Measurements from ENCODE around the gene C20orf173.
"Not testable (repeated sequence)": the region's sequence is repeated elsewhere in the genome, so short reads cannot be mapped to it uniquely, and the experiment has no call there.

Gene C20orf173

DNA sequence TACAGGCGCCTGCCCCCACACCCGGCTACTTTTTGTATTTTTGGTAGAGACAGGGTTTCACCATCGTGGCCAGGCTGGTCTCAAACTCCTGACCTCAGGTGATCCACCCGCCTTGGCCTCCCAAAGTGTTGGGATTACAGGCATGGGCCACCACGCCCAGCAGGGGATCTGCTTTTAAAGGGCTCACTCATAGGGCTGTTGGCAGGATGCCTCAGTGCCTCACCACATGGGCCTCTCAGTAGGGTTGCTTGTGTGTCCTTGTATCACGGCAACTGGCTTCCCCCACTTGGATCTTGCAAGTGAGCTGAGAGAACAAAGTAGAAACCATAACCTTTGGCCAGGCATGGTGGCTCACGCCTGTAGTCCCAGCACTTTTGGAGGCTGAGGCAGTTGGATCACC, 15.5 kb upstream of the C20orf173 start:
- not testable (repeated sequence) for DNase-seq

DNA sequence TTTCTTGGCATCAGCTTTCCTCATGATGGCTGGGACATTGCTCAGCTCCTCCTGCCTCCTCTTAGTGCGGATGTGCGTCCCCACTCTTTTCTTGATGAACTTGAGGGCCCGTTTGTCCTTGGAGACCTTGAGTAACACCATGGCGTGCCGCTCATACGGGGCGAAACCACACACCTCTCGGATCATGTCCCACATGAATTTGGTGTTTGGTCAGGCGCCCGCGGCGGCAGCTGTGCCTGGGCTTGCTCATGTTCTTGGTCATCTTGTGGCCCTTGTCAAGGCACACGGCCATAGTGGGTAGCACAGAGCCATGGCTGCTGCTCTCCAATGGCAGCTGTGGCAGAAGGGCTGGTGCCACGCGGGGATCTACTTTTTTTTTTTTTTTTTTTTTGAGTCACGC, 15.0 kb upstream of the C20orf173 start:
- DNase-seq: no peak

DNA sequence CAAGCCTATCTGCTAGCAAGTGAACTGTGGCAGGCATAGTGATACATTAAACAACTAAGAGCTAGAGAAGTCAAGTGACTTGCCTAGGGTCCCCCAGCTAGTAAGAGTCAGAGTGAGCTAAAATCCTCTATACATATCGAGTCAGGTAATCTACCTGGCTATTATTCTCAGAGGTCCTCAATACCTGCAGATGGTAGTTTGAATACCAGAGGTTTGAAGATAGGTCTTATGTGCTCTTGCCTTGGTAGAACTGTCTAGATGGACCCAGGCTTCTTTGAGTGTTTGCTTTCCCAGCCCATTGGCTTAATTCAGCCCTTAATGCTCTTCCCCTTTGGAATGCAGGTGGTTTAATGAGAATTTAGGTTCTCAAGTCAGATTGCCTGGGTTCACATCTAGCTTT, 13.5 kb upstream of the C20orf173 start:
- DNase-seq: no peak

DNA sequence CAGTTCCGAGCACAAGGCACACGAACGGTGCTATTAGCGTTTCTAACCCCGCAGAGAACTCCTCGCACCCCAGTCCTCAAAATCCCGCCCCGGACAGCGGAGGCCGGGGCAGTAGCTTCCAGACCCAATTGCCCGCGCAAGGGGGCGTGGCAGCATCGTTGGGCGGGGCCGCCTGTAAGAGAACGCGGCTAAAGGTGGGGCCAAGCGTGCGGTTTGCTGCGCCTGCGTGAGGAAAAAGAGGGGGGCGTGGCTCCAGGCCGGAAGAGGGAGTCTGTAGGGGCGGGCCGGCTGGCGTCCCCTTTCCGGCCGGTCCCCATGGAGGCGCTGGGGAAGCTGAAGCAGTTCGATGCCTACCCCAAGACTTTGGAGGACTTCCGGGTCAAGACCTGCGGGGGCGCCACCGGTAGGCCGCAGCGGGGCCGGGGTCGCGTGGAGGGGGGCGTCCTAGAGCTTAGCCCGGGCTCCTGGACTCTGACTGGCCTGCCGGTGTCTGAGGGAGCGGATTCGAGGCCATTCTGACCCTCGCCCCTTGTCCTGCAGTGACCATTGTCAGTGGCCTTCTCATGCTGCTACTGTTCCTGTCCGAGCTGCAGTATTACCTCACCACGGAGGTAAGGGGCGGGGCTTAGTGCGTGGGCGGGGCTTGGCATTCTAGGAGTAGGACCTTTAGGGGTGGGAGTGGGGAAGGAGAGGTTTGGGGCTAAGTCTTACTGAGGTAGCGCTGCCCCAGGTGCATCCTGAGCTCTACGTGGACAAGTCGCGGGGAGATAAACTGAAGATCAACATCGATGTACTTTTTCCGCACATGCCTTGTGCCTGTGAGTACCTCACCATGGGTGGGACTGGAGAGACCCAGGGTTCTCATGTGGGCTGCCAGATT, 12.6 kb upstream of the C20orf173 start, which contains the start of gene ERGIC3:
ERGIC3 (plus strand) TSS at position 296 of the 880 bp plus-strand sequence; CDS start at position 316, 20 bp downstream.
- peak; percentile 95 to 97 for DNase-seq

DNA sequence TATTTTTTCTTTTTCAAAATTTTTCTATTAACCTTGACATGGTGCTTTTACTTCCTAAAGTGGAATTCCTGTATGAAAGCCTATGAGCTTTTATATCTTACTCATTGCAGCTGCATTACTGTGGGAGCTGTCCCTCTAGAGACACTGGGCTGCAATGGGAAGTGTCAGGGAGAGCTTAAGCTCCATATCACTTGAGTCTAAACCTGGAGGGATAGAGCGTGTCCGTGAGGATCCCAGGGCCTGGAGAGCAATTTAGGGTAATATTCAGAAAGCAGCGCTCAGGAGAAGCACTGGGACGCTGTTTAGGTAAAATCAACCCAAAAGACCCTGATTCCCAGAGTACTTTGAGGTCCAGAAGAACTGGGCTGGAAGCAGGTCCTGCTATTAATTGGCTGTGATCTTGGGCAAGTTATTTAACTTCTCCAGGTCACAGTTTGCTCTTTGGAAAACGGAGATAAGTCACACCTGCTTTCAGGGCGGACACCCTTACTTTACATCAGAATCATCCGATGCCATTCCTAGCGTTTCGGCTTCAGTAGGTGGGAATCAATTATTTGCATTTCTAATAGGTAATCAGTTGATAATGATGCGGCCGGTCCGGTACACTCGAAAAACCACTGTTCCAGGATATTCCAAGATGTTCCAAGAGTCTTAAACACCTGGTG, 11.8 kb upstream of the C20orf173 start:
- no peak for DNase-seq

DNA sequence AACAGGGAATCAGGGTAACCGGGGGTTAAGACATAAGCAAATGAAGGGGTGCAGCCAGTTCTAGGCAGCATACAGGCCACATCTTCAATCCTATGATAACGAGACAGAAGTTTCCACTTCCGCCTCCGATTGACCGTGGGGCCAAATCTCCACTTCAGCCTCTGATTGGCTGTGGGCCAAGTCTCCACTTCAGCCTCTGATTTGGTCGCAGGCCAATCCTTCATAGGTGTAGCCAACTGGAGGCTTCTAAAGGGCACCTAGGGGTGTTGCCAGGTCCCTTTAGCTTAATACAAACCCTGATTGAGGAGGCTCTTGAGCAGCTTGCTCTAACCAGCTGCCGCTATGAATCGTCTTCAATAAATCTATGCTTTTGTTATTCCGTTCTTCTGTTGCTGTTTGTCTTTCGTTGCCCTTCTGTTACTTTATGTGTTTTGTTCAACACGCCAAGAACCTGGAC, 10.3 kb upstream of the C20orf173 start:
- DNase-seq: no peak

DNA sequence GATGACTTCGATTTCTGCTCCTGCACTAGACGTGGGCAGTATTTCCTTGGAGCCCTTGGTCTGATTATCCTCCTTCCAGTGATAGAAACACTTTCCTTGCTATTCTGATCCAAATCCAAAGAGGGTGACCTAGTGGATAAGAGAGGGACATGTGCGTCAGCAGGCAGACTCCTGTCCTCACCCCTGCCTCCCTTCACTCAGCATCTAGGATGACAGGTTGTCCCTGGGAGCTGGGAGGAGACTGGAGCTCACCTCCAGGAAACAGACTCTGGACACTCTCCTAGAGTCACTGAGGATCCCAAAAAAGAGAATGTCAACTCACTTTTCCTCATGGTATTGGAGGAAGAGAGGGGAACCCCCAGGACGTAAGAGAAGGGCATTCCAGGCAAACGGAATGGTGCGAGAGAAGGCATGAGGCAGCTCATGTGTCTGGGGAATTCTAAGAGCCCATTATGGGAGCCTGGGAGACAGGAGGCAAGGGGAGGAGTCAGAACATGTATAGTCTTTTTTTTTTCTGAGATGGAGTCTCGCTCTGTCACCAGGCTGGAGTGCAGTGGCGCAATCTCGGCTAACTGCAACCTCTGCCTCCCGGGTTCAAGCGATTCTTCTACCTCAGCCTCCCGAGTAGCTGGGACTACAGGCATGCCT, 2.2 kb downstream of the C20orf173 start:
- no peak for DNase-seq

DNA sequence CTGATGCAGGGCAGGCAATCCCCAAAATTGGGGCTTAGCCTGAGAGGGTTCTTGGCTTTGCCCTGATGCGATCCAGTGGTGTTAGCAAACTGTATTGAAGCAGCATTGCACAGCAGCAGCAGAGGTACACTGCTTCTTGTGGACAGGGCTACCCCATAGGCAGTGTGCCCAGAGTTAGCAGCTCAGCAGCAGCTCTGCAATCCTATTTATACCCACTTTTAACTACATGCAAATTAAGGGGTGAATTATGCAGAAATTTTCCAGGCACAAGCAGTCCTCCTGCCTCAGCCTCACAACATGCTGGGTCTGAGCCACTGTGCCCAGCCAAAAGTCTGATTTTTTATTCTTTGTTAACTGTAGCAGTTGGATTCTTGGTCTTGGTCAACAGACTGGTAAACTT, 3.8 kb downstream of the C20orf173 start:
- no peak for DNase-seq

DNA sequence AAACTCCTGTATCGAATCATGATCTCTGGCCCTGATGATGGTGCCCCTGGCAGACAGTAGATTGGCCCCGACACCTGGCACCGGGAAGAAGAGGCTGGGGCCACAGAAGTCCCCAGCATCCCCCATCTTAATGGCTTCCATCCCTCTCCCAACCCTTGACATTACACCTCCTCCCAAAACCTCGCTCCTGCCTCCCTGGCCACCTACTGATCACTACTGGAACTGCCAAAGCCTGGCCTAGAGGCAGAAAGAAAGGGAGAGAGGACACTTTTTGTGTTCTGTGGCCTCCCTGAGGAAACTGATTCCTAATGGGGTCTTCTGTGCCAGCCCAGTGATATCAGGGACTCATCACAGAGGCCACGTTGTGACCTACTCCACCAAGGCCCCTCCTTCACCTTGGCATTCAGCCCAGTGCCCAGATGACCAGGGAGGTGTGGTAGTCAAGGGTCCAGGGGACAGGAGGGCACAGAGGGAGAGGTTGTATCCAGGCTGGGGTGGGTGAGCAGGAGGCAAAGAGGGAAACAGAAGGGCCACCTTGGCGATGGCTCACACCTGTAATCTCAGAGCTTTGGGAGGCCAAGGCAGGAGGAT, 6.1 kb downstream of the C20orf173 start:
- DNase-seq: peak in 1 of 2 donors; percentile 21

DNA sequence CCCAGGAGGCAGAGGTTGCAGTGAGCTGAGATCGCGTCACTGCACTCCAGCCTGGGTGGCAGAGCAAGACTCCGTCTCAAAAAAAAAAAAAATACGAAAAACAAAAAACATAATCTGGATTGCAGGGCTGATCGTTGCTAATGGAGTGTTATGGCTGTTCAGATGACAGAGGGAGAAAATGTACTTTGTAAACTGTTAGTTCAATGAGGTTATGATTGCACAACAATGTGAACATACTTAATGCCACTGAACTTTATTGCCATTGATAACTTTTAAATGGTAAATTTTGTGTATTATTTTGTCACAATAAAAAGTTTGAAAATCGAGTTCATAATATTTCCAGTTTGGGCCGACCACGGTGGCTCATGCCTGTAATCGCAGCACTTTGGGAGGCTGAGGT, 10.5 kb downstream of the C20orf173 start:
- no peak for DNase-seq

DNA sequence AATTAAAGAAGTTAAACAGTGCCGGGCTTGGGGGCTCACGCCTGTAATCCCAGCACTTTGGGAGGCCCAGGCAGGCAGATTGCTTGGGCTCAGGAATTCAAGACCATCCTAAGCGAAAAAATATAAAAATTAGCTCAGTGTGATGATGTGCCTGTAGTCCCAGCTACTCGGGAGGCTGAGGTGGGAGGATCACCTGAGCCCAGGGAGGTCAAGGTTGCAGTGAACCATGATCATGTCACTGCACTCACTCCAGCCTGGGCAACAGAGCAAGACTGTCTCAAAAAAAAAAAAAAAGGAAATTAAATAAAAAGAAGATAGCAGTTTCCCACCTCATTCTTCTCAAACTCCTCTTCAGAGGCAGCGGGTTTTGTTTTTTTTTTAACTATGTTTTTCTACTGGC, 11.7 kb downstream of the C20orf173 start:
- DNase-seq: not testable (repeated sequence)

DNA sequence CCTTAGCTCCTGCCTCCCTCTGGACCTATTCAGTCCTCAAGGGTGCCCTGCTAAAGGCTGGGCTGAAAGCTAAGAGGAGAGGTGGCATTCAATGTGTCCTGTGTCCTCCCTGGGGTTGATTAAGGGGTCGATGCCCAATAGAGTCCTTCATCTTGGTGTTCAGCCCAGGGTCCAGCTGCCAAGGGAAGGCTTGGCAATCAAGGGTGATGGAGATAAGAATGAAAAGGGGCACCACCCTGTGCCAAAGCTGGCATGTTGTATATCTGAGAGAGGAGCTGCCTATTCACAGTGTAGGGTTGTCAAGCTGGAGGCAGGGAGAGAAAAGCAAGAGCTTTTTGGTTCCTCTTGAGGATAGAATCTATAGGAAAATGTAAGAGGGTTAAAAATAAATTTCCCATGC, 12.3 kb downstream of the C20orf173 start:
- DNase-seq: no peak

DNA sequence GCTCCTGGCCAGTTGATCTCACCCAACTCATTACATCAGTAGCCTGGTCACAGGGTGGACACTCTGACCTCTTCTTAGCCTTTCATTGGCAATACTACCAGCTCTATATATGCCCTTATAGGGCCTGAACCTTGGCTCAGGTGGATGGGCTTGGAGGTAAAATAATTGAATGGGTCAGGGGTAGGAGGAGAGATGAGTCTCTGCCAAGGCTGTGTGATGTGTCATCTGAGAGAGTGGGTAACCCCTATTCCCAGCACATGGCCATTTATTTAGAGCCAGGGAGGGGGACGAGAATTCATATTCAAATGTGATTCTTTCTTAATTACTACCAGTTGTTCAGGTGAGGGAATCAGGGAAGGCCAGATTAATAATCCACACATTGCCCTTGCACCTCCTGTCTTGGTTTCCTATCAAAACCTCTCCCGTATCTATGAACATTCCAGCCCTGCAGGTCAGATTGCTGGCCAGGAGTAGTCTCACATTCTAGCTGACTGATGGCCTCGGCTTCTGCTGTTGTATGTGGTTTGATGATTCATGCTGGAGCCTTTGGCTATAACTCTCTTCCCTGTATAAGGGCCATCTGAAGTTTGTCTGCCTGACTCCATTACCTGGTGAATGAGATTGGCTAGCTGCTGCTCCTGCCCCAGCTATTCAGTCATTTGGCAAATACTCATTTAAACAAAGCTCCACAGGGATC, 13.4 kb downstream of the C20orf173 start:
- DNase-seq: no peak

DNA sequence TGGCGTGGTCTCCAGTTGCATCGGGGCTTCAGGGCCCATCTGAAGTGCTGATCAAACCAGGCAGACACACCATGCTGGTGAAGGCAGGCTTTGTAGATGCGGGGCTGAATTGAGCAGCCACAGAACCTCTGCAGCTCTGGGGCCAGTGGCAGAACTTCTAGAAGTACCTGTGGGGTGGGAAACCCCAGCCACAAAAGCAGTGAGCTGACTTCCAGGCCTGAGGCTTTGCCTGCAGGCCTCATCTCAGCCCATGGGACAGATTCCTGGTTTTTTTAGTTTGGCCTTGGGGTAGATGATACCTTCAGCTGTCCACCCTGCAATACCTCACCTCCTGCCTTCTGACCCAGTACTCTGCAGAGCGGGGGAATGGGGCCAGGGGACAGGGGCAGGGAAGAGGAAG, 14.1 kb downstream of the C20orf173 start:
- no peak for DNase-seq

DNA sequence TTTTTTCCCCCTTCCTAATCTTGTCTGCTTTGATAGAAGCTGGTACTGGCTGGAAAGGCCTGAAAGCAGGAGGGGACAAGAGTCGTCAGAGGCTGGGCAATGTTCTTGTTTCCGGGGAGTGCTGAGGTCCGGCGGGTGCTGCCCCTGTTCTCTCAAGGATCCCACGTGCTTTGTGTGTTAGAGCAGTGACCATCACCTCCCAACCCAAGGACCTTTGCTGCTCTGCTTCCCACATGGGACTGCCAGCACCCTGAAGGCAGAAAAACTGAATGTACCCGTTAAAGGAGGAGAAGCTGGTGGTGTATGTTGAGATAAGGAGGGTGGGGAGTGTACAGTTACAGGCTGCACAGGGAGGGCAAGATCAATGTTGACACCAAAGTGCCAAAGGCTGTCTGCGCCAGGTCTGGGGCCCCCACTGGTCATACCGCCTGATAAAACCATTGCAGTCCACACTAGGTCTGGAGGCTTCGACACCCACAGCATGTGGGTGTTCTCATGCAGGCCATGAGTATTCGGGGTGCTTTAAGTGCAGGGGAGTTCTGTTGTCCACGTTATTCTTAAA, 15.0 kb downstream of the C20orf173 start:
- DNase-seq: no peak

DNA sequence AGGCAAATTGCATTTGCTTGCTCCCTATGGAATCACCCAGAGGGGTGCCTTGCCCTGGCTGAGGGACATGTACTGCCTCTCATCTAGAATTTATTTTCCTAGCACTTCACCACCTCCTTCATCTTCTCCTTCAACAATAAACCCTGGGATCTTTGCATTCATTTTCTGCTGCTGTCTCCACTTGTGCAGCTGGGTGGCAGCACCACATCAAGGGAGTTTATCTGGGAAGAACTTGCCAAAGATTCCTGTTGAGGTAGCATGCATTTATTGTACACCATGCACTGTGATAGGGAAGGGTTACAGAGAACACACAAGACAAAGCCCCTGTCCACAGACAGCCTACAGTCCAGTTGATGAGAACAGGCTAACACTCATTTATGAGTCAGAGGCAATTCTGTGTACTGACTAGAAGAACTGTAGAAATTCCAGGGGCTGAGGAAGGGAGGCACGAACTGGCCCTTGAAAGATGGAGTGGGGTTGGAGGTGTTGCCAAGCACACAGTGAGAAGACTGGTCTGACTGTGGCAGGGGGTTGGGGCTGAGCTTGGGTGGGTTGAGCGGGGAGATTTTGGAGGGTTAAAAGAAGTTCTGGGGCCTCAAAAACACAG, 17.5 kb downstream of the C20orf173 start:
- no peak for DNase-seq

DNA sequence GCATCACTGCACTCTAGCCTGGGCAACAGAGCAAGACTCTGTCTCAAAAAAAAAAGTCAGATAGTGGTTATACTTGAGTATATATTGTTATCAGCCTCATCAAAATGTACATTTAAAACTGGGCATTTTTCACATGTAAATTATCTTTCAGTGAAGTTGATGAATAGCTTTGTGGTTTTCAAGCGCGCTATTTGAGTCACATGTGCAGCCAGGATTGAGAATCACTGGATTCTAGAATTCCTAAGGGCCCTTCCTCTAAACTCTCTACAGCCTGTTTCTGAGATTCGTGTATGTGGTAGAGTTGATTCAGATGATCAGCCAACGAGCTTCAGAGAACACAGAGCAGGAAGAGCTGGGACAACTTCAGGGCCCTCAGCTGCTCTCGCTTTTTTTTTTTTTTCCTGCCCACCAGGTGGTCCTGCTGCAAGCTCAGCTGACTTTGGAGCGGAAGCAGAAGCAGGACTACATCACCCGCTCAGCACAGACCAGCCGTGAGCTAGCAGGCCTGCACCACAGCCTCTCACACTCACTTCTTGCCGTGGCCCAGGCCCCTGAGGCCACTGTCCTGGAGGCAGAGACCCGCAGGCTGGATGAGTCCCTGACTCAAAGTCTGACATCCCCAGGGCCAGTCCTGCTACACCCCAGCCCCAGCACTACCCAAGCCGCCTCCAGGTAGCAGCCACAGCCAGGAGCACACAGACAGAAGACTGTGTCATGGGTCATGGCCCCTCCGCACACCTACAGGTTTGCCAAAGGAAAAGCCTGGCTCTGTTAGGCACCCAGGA, 18.3 kb downstream of the C20orf173 start:
- DNase-seq: no peak

DNA sequence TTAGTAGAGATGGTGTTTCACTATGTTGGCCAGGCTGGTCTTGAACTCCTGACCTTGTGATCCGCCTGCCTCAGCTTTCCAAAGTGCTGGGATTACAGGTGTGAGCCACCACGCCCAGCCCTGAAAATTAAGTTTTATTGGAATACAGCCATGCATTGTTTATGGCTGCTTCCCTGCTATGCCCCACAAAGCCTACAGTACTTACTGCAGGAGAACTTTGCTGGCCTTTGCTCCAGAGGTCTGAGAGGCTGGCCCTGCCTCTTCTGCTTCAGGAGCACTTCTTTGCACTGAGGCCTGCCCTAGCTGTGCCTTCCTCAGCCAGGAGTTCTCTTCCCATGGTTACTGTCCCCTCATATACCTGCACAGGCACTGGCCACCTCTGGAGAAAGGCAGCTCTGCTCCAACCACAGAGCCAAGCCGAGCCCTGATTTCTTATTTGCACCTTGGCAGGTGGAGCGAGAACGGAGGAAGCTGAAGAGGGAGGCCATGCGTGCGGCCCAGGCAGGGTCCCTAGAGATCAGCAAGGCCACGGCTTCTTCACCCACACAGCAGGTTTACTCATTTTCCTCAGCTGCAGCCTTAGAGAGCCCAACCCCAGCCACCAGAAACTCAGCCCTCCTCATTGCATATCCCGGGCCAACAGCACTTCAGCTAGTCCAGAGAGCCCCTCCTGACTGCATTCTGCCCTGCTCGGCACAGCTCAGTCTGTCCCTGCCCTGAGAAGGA, 20.8 kb downstream of the C20orf173 start:
- no peak for DNase-seq

DNA sequence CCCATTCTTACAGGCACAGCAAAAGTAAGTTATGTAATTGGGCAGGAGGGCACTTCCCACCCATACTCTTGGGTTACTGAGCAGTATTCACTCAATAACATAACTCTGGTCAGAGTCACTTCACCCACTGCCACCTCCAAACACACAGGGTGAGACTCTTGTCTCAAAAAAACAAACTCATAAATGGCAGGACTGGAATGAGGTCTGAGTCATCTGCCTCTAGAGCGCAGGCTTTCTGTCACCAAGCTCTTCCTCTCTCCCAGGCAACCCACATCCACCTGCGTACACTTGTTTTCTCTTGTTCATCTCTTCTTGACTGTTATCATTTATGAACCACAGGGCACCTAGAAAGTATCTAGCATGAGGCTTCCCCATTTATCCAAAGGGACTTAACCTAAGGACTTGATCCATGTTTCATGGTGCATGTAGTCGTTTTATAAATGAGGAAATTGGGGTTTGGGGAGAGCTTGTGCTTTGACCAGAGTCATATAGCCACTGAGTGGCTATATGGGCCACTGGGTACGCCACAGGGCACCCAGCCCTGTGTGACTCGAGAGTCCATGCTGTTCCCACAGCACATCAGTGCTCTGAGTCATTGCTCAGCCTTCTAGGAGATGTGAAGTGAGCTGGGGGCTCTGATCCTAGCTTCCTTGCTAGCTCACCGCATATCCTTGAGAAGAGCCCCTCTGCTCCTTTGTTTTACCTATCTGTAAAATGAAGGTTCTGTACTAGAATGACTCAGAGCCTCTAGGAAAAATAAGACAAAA, 22.4 kb downstream of the C20orf173 start:
- no peak for DNase-seq
